SK-N-MC (cell line): ENCODE measurements around the gene WNT4.

Experiments
- EZH2 ChIP-seq: fragments of 200-600 bp; sonication (generic); IDR thresholded peaks from one replicate; pipeline ENCODE4 v1.6.1; 2017; ENCODE audit warnings: antibody characterized with exemption
- FOXP2 ChIP-seq: optimal IDR thresholded peaks from 2 replicates; pipeline ENCODE3; 2011; ENCODE audit warnings: mild to moderate bottlenecking, moderate library complexity; ENCODE audit not compliant: insufficient read depth; ENCODE audit errors: extremely low read length, control extremely low read depth
- POLR2AphosphoS5 ChIP-seq: IDR thresholded peaks from 2 replicates; pipeline ENCODE4 v1.6.1; 2012; ENCODE audit warnings: mild to moderate bottlenecking, low read depth, low read length, borderline replicate concordance

GRCh38 chr1:22115286-22115685 is 27.6 kb downstream of the WNT4 start:
- TF ChIP-seq EZH2 (no peak), POLR2AphosphoS5 (no peak), FOXP2 (no peak)
